ENCODE results near the gene BAHCC1.
A peak's percentile ranks its signal among the peaks of the same experiment; 100 is the strongest.

The BAHCC1 gene

GRCh38 chr17:81481815-81482505 lies 86.7 kb downstream of the BAHCC1 start:
- no peak for DNase-seq

- no peak for DNase-seq
Observed at GRCh38 chr17:81482673-81483072, 87.4 kb downstream of the BAHCC1 start.

- DNase-seq = peak in 1 of 2 donors; percentile 77
Observed at GRCh38 chr17:81483085-81483861, 88.0 kb downstream of the BAHCC1 start.

- no peak for DNase-seq
Observed at GRCh38 chr17:81483862-81484194, 88.6 kb downstream of the BAHCC1 start.

GRCh38 chr17:81484195-81484979 lies 89.1 kb downstream of the BAHCC1 start:
- DNase-seq = peak; percentile 89

GRCh38 chr17:81486199-81486810 lies 91.0 kb downstream of the BAHCC1 start:
- no peak for DNase-seq

- no peak for DNase-seq
Observed at GRCh38 chr17:81487089-81487486, 91.8 kb downstream of the BAHCC1 start.

GRCh38 chr17:81487487-81488275 lies 92.4 kb downstream of the BAHCC1 start:
- DNase-seq = peak; percentile 79 to 82

GRCh38 chr17:81488276-81488860 lies 93.1 kb downstream of the BAHCC1 start:
- DNase-seq = no peak

- no peak for DNase-seq
Observed at GRCh38 chr17:81489012-81489997, 94.0 kb downstream of the BAHCC1 start.

- no peak for DNase-seq
Observed at GRCh38 chr17:81489998-81490992, 95.0 kb downstream of the BAHCC1 start.

- DNase-seq = no peak
Observed at GRCh38 chr17:81491181-81491581, 95.9 kb downstream of the BAHCC1 start.

- no peak for DNase-seq
Observed at GRCh38 chr17:81491761-81492160, 96.5 kb downstream of the BAHCC1 start.

GRCh38 chr17:81492202-81492601 lies 96.9 kb downstream of the BAHCC1 start:
- DNase-seq = no peak

- DNase-seq = no peak
Observed at GRCh38 chr17:81492706-81493105, 97.4 kb downstream of the BAHCC1 start.

GRCh38 chr17:81493198-81494038 lies 98.2 kb downstream of the BAHCC1 start:
- DNase-seq = no peak

- DNase-seq = no peak
Observed at GRCh38 chr17:81494626-81495377, 99.5 kb downstream of the BAHCC1 start.

Measured in CD4-positive, alpha-beta T cell treated with Interleukin-1 beta for 1 hour (primary cell).